SH-SY5Y (cell line): ENCODE data around the gene EYA4.

Source experiments
- GATA2 ChIP-seq: IDR thresholded peaks from 2 replicates; pipeline ENCODE4 v1.6.1; 2011; ENCODE audit warnings: mild to moderate bottlenecking, low read depth, low read length
- GATA3 ChIP-seq: IDR thresholded peaks from 2 replicates; pipeline ENCODE4 v1.6.1; 2011; ENCODE audit warnings: low read depth, mild to moderate bottlenecking, low read length, moderate library complexity

The EYA4 gene, protein sequence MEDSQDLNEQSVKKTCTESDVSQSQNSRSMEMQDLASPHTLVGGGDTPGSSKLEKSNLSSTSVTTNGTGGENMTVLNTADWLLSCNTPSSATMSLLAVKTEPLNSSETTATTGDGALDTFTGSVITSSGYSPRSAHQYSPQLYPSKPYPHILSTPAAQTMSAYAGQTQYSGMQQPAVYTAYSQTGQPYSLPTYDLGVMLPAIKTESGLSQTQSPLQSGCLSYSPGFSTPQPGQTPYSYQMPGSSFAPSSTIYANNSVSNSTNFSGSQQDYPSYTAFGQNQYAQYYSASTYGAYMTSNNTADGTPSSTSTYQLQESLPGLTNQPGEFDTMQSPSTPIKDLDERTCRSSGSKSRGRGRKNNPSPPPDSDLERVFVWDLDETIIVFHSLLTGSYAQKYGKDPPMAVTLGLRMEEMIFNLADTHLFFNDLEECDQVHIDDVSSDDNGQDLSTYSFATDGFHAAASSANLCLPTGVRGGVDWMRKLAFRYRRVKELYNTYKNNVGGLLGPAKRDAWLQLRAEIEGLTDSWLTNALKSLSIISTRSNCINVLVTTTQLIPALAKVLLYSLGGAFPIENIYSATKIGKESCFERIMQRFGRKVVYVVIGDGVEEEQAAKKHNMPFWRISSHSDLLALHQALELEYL

GRCh38 chr6:133241086-133241900 is at the start of gene EYA4:
EYA4 (plus strand) TSS chr6:133241357; CDS start chr6:133274781, 33,424 bp downstream.
- no peak for TF ChIP-seq GATA2
- no peak for TF ChIP-seq GATA3

DNA sequence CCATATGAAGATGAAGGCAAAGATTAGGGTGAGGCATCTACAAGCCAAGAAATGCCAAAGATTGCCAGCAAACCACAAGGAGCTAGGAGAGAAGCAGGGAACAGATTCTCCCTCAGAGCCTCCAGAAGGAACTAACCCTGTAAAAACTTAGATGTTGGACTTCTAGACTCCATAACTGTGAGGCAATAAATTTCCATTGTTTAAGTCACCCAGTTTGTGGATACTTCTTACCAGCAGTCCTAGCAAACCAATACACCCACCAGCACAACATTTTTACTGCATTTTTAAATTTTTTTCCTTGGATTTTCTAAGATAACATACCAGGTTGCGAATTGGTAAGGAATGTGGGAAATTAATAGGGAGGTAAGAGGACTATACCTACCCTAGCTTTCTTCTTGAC is 47.8 kb upstream of the EYA4 start:
- no peak for TF ChIP-seq GATA3

DNA sequence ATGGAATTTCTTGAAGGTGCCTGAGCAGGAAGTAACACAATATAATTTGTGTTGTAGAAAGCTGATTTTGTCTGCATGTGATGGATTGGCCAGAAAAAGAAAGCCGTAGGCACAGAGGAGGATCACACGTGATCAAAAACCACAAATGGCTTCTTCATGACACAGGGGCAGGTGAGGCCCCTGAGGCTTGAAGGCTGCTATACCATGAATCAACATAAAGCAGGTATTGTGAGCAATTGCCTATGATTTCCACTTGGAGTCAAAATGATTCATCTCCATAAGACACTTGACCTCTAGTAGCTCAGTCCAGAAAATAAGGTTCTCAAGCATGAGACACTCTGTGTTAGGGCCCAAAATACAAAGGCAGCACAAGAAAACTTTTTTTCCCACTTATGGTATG is 42.4 kb upstream of the EYA4 start:
- no peak for TF ChIP-seq GATA3
- no peak for TF ChIP-seq GATA2

- TF ChIP-seq GATA3 (no peak), GATA2 (no peak)
These were observed 39.9 kb upstream of the EYA4 start for GRCh38 chr6:133201231-133201630.

DNA sequence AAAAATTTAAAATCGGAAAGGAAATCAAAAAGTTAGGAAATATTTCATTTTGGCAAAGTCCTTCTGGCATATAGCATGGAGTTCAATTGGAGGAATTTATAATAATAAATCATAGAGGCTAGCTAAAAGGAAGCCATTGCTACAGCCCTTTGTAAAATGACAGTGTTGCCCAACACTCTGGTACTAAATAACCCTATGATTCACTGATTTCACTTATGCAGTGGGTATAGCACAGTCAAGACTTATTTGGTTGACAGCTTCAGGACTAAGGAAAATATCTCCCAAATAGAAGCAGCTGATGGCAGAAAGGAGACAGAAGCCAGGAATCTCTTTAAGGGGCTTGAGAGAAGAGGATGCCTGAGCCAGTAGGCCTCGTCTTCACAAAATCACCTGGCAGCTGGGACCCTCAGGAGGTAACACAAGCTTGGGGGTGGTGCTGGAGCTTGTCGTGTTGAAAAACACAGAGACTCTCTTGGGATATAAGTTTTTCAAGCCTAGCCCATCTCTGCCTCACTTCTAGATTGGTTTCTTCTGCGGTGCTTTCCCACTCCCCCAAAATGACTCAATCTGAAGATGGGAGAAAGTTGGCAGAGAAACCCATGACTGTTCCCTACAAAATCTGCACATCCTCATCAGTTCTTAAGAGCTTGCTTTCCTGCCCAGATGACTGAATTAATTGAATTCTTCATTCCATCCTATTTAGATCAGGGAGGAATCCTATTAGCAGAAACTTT is 38.4 kb upstream of the EYA4 start:
- TF ChIP-seq GATA3 (no peak), GATA2 (no peak)

- no peak for TF ChIP-seq GATA2
- TF ChIP-seq GATA3, result no peak
These were observed 37.8 kb upstream of the EYA4 start for GRCh38 chr6:133203344-133203697.

- TF ChIP-seq GATA2 (no peak), GATA3 (no peak)
These were observed 35.9 kb upstream of the EYA4 start for GRCh38 chr6:133205304-133205703.

DNA sequence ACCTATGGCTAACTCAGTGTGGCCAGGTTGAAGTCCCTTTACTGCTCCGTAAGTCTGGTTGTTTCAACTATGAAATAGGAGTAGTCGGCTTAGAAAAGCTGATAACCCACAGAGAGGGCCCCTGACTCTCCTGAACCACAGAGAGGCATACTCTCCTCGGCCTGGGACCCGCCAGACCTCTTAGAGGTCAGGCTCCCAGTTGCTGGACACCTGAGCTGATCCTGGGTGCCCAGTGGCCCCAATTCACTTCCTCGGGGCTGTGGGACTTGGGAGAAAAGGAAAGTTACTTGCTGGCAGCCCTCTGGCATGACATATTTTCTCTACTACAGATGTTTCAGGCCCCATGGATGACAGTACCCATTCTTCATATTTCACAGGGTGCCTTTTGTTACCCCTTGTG is 34.2 kb upstream of the EYA4 start:
- TF ChIP-seq GATA2, result no peak
- no peak for TF ChIP-seq GATA3

GRCh38 chr6:133207754-133208153 is 33.4 kb upstream of the EYA4 start:
- no peak for TF ChIP-seq GATA3
- TF ChIP-seq GATA2, result no peak

DNA sequence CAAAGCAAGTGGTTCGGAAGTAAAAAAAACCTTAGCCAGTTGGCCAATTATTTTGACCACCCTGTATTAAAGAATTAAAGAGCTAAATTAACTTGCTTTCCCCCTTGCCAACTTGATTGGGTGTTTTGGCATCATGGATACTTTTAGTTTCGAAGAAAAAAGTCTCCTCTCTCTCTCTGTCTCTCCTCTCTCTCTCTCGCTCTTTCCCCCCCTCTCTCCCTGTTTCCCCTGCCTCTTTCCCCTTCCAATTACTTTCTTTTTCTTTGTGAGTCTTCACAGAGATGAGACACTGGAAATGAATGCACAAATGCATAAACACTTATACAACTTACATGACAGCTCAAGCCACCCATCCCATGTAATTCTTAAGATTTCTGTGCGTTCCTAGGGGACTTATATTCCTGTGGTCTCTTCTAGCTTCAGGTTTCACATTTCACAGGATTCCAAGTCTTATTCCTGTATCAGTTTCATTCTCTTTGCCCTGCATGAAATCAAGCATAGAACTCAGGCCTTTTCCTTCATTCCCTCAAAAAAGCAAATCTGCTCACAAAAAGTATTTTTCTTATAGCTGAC is 32.9 kb upstream of the EYA4 start:
- TF ChIP-seq GATA3 (no peak), GATA2 (no peak)

DNA sequence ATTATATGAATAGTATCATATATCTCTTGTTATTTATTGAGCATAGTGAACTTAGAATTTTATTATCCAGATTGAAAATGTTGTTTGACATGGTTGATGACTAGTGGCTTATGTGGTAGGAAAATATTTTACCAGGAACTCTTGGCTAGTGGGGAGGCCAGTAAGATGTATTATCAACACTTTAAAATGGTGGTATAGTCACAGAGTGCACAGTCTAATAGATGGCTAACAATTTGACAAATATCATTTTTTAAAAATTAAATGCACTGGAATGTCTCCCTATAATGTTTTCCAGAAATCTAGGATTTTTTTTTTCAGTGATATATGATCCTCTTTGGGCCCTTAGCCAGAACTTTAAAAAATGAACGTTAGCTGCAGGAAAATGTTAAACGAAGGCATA is 26.9 kb upstream of the EYA4 start:
- no peak for TF ChIP-seq GATA3

- TF ChIP-seq GATA2, result no peak
- TF ChIP-seq GATA3, result no peak
These were observed 22.3 kb upstream of the EYA4 start for GRCh38 chr6:133218852-133219251.

DNA sequence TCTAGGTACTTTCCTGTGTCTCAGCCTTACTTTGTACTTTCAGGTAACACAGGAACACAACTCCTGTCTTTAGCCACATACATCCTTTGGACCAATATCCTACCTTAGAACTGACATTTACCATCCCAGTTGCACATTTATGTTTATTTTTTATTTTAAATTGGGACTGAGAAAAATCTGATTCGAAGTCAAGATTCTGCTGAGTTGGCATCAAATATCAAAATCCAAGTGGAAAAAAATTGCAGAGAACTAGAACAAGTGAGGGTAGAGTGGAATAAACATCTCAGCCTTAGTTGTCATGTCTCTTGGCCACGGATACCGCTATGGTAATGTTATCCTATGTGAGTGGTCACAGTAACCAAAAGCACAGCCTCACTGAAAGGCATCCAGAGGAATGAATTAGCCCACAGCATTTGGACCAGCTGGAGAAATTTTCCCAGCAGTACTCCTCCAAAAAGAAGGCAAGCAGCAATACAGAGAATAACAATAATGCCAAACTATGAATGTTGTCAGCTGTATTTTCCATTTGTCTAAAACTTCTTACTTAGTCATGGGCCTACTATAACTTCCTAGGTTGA is 17.6 kb upstream of the EYA4 start:
- TF ChIP-seq GATA3, result no peak
- TF ChIP-seq GATA2, result no peak
